Fibroblast of skin of left quadriceps (primary cell): ENCODE results near the gene AHRR.
"Not testable (repeated sequence)": the region's sequence is repeated elsewhere in the genome, so short reads cannot be mapped to it uniquely, and the experiment has no call there.

ENCODE experiments used
- DNase-seq, 2 experiments: peaks; one replicate each; pipeline ENCODE4 v3.0.0-alpha.2; 2013; ENCODE audit warnings: low read depth in 2 of 2

Gene AHRR

GRCh38 chr5:367358-368130 lies 46.0 kb downstream of the AHRR start:
- DNase-seq: no peak

GRCh38 chr5:368183-369084 lies 46.9 kb downstream of the AHRR start:
- DNase-seq: no peak

GRCh38 chr5:369151-369868 lies 47.8 kb downstream of the AHRR start:
- no peak for DNase-seq

DNA sequence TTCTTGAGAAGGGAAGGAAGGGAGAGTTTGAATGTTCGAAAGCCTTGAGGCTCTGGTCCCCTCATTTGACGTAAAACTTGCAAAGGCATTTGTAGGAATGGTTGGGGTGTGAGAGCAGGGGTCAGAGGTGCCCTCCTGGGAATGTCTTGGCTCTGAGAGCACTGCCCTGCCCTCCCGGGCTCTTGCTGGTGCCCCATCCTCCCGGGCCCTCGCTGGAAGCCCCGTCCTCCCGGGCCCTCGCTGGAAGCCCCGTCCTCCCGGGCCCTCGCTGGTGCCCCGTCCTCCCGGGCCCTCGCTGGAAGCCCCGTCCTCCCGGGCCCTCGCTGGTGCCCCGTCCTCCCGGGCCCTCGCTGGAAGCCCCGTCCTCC lies 48.3 kb downstream of the AHRR start:
- not testable (repeated sequence) for DNase-seq

GRCh38 chr5:370311-370958 lies 48.9 kb downstream of the AHRR start:
- DNase-seq: no peak

GRCh38 chr5:370959-371810 lies 49.7 kb downstream of the AHRR start:
- no peak for DNase-seq

DNA sequence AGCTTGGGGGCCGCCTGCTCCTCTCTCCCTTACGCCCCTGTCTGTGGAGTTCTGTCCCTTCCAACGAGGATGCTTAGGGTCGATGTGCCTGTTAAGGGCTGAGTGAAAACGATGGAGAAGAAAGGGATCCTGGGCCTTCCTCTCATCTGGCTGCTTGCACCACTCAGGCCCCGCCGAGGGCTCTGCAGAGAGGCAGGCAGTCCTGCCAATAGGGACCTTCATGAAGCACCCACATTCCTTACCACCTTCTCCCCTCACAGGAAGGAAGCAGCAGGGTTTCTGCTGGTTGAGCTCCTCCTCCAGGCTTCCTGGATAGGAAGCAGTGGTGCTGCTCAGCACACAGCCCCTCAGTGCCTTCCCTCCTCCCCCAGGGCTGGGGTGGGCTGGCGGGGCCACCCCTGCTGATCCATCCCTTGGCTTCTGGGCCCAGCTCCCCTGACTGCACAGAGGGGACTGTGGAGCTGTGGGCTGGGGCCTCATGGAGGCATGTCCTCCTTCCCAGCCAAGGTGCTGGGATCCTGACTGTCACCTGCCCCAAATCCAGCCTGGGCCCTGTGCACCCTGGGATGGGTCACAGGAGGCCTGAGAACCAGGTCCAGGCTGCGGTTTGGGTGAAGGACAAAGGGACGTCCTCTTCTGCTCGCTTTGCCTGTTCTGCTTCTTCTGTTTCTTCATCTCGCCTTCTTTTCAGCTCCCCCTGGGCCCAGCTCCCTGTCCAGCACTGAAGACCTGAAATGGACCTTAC lies 50.5 kb downstream of the AHRR start:
- no peak for DNase-seq

GRCh38 chr5:372556-372995 lies 51.1 kb downstream of the AHRR start:
- DNase-seq: no peak

DNA sequence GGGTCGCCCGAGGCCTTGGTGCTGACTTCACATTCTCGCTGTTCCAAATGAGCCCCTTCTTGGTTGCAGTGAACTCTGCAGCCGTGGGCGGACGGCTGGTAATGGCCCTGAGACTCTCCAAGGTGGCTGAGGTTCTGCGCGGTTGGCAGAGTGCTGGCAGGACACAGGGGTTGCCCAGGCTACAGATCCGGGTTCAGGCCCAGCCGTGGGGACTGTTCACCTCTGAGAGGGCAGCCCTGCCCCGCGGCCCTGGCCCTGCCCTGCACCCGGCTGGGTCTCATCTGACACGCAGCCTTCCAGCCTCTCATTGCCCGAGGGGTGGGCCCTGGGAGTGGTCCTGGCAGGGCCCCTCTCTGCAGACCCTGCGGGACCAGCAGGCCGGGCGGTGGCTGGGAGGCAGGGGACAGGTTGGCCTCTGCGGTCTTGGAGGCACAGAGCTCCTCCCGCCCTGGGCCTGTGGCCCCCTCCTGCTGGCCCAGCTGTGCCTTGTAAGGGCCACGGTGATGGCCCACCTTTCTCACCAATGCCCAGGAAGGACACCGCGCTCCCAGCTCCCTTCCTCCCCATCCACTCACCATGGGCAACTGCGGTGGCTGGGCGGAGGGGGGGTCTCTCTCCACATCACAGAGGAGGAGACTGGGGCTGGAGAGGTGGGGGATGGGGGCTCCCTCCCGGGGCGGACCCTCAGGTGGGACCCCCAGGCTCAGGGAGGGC lies 51.6 kb downstream of the AHRR start:
- DNase-seq: no peak

GRCh38 chr5:373710-374602 lies 52.4 kb downstream of the AHRR start:
- peak; percentile 71 to 78 for DNase-seq

DNA sequence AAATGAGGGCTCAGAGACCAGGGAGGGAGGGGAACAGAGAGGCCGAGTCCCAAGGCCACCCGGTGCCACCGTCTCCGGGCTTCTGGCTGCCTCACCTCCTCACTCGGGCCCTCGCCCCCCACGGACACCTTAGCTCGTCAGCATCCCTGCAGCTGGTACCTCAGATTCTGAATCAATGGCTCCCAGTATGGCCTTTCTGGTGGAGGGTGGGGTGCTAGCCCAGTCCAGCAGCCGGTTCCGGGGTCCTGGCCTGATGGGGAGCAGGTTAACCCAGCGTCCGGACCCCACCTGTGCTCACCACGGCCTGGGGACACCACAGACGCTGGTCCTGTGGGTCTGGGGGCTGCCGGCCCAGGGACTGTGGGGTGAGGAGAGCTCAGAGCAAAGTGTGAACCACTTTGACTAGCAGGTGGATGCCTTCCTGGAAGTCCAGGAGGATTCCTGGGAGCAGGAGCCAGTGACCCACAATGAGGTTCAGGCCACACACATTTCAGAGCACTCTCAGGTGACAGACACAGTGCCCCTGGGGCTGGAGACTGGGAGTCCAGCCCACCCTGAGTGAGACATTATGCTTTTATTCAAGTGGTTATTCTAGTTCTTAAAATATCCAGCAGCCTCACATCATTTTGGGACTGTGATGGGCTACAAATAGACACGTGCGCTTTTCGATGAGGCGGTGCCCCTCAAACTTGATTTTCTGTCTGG lies 53.3 kb downstream of the AHRR start:
- DNase-seq: no peak

- no peak for DNase-seq
These were observed 53.9 kb downstream of the AHRR start for GRCh38 chr5:375336-375920.

DNA sequence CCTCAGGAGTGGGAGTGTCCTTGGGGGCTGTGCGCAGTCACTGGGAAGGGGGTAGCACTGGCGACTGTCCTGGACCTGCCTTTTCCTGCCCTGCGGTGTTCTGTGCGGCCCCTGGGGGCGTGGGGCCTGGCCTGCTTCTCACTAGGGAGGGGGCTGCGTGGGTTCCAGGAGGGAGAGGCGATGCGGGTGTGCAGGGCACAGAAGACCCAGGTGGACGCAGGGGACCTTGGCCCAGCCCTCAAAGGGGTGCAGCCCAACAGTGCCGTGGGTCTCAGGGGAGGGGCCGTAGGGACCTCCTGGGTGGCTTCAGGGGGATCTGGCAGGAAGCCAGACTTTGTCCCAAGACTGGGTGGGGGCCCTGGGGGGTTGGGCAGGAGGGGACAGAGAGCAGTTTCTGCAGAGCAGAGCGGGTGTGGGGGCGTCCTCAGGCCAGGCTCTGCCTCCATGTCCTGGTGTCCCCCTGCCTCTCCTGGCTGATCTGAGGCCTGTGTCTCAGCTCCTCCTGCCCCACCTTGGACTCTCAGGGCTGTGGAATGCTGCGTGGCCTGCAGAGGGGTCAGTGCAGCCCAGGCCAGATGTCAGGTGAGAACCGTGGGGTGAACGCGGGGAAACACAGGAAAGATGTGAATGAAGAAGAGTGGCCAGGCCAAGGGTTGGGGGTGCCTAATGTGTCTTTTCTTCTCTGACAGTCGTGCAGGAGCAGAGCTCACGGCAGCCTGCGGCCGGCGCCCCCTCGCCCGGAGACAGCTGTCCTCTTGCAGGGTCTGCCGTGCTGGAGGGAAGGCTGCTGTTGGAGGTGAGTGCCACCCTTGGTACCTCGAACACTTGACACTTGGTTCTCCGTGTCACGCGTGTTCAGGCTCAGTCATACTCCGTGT lies 54.6 kb downstream of the AHRR start:
- no peak for DNase-seq

- DNase-seq: no peak
These were observed 55.3 kb downstream of the AHRR start for GRCh38 chr5:376799-377325.

GRCh38 chr5:377326-377981 lies 55.9 kb downstream of the AHRR start:
- DNase-seq: no peak
